ENCODE data around the gene WNT9B.

The WNT9B gene

GRCh38 chr17:46859996-46860395, 8.6 kb downstream of the WNT9B start:
- no peak for DNase-seq

- no peak for DNase-seq
Measured at GRCh38 chr17:46862949-46863348, 11.6 kb downstream of the WNT9B start.

GRCh38 chr17:46863383-46864121, 12.2 kb downstream of the WNT9B start:
- no peak for DNase-seq

- DNase-seq: no peak
Measured at GRCh38 chr17:46865100-46865499, 13.7 kb downstream of the WNT9B start.

GRCh38 chr17:46866325-46866724, 14.9 kb downstream of the WNT9B start:
- no peak for DNase-seq

- no peak for DNase-seq
Measured at GRCh38 chr17:46866747-46867146, 15.4 kb downstream of the WNT9B start.

- no peak for DNase-seq
Measured at GRCh38 chr17:46868689-46869187, 17.4 kb downstream of the WNT9B start.

GRCh38 chr17:46869296-46869695, 17.9 kb downstream of the WNT9B start:
- DNase-seq: no peak

- DNase-seq: no peak
Measured at GRCh38 chr17:46869975-46870803, 18.8 kb downstream of the WNT9B start.

GRCh38 chr17:46872421-46872820, 21.0 kb downstream of the WNT9B start:
- DNase-seq: no peak

- DNase-seq: no peak
Measured at GRCh38 chr17:46873941-46874645, 22.7 kb downstream of the WNT9B start.

GRCh38 chr17:46874906-46875305, 23.5 kb downstream of the WNT9B start:
- no peak for DNase-seq

GRCh38 chr17:46875849-46876352, 24.5 kb downstream of the WNT9B start:
- no peak for DNase-seq

- no peak for DNase-seq
Measured at GRCh38 chr17:46876353-46876887, 25.0 kb downstream of the WNT9B start.

GRCh38 chr17:46876926-46877325, 25.5 kb downstream of the WNT9B start:
- no peak for DNase-seq

GRCh38 chr17:46877466-46877865, 26.1 kb downstream of the WNT9B start:
- DNase-seq: no peak

- DNase-seq: no peak
Measured at GRCh38 chr17:46878055-46878454, 26.7 kb downstream of the WNT9B start.

GRCh38 chr17:46879101-46879500, 27.7 kb downstream of the WNT9B start:
- no peak for DNase-seq

- no peak for DNase-seq
Measured at GRCh38 chr17:46881015-46881414, 29.6 kb downstream of the WNT9B start.

- DNase-seq: no peak
Measured at GRCh38 chr17:46882666-46883065, 31.3 kb downstream of the WNT9B start.

GRCh38 chr17:46883871-46884520, 32.6 kb downstream of the WNT9B start:
- no peak for DNase-seq

GRCh38 chr17:46884552-46884951, 33.2 kb downstream of the WNT9B start:
- no peak for DNase-seq

All from DMS 273 treated with DMSO at 0.1 percent for 48 hours (cell line).